Endothelial cell of umbilical vein (primary cell): ENCODE measurements around the gene NEAT1.

Experiments used
- EZH2 ChIP-seq: IDR thresholded peaks from 2 replicates; pipeline ENCODE4 v1.6.1; 2012; ENCODE audit warnings: borderline replicate concordance, low read depth, mild to moderate bottlenecking, moderate library complexity, low read length, inconsistent platforms; ENCODE audit not compliant: severe bottlenecking
- POLR2A ChIP-seq: IDR thresholded peaks from 2 replicates; pipeline ENCODE4 v1.6.1; 2012; ENCODE audit warnings: low read depth, mild to moderate bottlenecking, control low read depth, low read length
- POLR2AphosphoS5 ChIP-seq: IDR thresholded peaks from 2 replicates; pipeline ENCODE4 v1.6.1; 2012; ENCODE audit warnings: low read depth, mild to moderate bottlenecking, control low read depth, low read length, moderate library complexity; ENCODE audit not compliant: insufficient read depth
- TF ChIP-seq, protein P1 (sequence below), 2 donors: IDR thresholded peaks; 1 replicate in 1 of 2; 2 replicates in 1 of 2; pipeline ENCODE4 v1.5.1; 2011; ENCODE audit warnings: low read length in 2 of 2, mild to moderate bottlenecking in 2 of 2, moderate library complexity in 2 of 2, control low read depth in 1 of 2, inconsistent platforms in 1 of 2, low read depth in 1 of 2; ENCODE audit not compliant: insufficient read depth in 1 of 2; ENCODE audit errors: extremely low read depth in 1 of 2
- TF ChIP-seq, protein P2 (sequence below): IDR thresholded peaks from 2 replicates; pipeline ENCODE4 v1.6.1; 2011; ENCODE audit not compliant: insufficient read depth, insufficient read length

DNA sequence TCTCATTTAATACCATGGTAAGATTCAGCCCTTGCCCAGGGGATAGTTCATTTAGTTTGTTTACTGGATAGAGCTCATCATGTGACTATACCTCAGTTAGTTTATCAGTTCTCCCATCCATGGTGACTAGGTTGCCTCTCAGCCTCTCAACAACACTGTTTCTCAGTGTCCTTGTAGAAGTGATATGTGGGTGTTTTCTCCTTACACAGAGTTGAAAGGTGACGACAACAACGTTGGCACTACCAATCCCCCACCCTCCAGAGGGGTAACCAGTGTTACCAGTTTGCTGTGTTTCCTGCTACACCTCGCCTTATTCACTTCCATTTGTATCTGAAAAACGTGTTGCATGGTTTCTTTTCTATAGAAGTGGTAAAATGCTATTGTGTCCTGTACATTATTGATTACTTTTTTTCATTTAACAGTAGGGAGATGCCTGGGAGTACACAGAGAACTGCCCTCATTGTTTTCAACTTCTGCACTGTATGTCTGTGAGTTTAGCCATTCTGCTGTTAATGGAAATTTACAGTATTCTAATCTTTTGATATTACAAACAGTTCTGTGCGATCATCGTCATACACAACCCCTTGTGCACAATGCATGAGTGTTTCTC lies 11.6 kb downstream of the NEAT1 start:
- TF ChIP-seq, protein P1, sequence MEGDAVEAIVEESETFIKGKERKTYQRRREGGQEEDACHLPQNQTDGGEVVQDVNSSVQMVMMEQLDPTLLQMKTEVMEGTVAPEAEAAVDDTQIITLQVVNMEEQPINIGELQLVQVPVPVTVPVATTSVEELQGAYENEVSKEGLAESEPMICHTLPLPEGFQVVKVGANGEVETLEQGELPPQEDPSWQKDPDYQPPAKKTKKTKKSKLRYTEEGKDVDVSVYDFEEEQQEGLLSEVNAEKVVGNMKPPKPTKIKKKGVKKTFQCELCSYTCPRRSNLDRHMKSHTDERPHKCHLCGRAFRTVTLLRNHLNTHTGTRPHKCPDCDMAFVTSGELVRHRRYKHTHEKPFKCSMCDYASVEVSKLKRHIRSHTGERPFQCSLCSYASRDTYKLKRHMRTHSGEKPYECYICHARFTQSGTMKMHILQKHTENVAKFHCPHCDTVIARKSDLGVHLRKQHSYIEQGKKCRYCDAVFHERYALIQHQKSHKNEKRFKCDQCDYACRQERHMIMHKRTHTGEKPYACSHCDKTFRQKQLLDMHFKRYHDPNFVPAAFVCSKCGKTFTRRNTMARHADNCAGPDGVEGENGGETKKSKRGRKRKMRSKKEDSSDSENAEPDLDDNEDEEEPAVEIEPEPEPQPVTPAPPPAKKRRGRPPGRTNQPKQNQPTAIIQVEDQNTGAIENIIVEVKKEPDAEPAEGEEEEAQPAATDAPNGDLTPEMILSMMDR (IDR thresholded peaks at IDR 0.05; ENCODE audit: extremely low read depth in 1 of 2, insufficient read depth in 1 of 2, low read depth in 1 of 2, low read length in 2 of 2): no peak
- no peak for TF ChIP-seq POLR2A
- peak; percentile 39 for TF ChIP-seq POLR2AphosphoS5
- no peak for TF ChIP-seq EZH2
- TF ChIP-seq, protein P2, sequence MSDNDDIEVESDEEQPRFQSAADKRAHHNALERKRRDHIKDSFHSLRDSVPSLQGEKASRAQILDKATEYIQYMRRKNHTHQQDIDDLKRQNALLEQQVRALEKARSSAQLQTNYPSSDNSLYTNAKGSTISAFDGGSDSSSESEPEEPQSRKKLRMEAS: no peak
